Stromal cell of bone marrow (primary cell): Measurements from ENCODE around the gene NUDT7.

Source experiments
- DNase-seq: peaks from one replicate; pipeline ENCODE4 v3.0.0-alpha.2; 2012; ENCODE audit warnings: low read depth

NUDT7 gene

GRCh38 chr16:77781091-77781490, 58.8 kb downstream of the NUDT7 start:
- no peak for DNase-seq

- DNase-seq = no peak
Observed at GRCh38 chr16:77782694-77783093, 60.4 kb downstream of the NUDT7 start.

- DNase-seq = no peak
Observed at GRCh38 chr16:77784441-77785372, 62.4 kb downstream of the NUDT7 start.

GRCh38 chr16:77785373-77785764, 63.1 kb downstream of the NUDT7 start:
- DNase-seq = no peak

- DNase-seq = no peak
Observed at GRCh38 chr16:77786186-77786847, 64.0 kb downstream of the NUDT7 start.

GRCh38 chr16:77787452-77787851, 65.1 kb downstream of the NUDT7 start:
- no peak for DNase-seq

- DNase-seq = no peak
Observed at GRCh38 chr16:77788181-77789084, 66.1 kb downstream of the NUDT7 start, which contains the start of gene VAT1L. VAT1L (plus strand) TSS chr16:77788564; CDS start chr16:77788683, 119 bp downstream.

- no peak for DNase-seq
Observed at GRCh38 chr16:77789085-77790008, 67.0 kb downstream of the NUDT7 start.

- DNase-seq = no peak
Observed at GRCh38 chr16:77790009-77790372, 67.7 kb downstream of the NUDT7 start.

GRCh38 chr16:77790912-77791311, 68.6 kb downstream of the NUDT7 start:
- DNase-seq = no peak
